RPMI7951 (cell line): Measurements from ENCODE around the gene SETBP1. TPM values are rescaled to one million over a fixed set of nuclear protein-coding genes. Genes with fewer than 3 reads are reported as not detected.

Experiments used
- DNase-seq: peaks from one replicate; pipeline ENCODE4 v3.0.0-alpha.2; 2012; ENCODE audit warnings: low read depth
- total RNA-seq: library from RNA; depleted of rRNA; stranded (reverse); fragments of >200 nt; shearing (Covaris generic); gene quantifications from 2 replicates; pipeline ENCODE4 v1.2.3, GENCODE V29; 2014

Gene SETBP1
- total RNA-seq, 1 experiment from 2014 or later, result 5.5 TPM

GRCh38 chr18:44870631-44871502, 190.2 kb downstream of the SETBP1 start:
- DNase-seq, result peak; percentile 93

DNA sequence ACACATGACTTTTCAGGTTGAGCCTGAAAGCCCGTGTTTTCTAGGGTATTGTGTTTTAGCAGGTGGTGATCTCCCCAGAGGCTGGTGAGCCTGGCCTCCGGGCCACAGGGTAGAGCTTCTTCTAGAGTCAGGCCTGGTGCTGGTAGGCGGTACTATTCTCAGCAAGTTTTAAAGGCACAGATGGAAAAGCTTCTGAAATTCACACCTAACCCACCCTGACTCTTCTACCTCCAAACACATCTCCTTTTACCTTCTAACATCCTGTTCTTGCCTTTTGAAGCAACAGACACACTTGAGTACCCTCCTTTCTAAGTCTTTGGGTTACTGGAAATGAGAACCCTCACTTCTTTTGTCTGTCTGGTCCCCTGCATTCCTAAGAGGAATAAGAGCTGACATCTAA, 191.1 kb downstream of the SETBP1 start:
- DNase-seq, result no peak

- no peak for DNase-seq
These were observed 195.3 kb downstream of the SETBP1 start for GRCh38 chr18:44876024-44876423.

- DNase-seq, result no peak
These were observed 196.1 kb downstream of the SETBP1 start for GRCh38 chr18:44876755-44877154.

- no peak for DNase-seq
These were observed 197.6 kb downstream of the SETBP1 start for GRCh38 chr18:44878335-44878734.

- no peak for DNase-seq
These were observed 199.5 kb downstream of the SETBP1 start for GRCh38 chr18:44880170-44880569.

- DNase-seq, result no peak
These were observed 200.9 kb downstream of the SETBP1 start for GRCh38 chr18:44881461-44882162.

GRCh38 chr18:44882163-44882868, 201.6 kb downstream of the SETBP1 start:
- DNase-seq, result no peak

DNA sequence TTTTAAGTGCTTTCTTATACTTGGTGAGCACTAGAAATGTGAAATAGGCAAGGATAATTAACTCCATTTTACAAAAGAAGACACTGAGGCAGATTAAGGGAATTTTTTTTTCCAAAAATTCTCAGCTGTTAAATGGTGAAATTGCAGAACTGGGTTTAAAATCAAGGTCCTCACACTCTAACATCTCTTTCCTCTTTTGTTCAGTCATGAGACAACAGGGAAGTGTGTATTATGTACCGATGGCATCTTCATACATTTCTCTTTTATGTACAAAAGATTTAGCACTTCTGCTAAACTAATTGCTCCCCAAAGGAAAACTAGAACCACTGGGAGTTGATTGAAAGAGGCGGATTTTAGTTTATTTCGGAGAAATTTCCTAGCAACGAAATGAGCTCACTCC, 203.0 kb downstream of the SETBP1 start:
- DNase-seq, result no peak

DNA sequence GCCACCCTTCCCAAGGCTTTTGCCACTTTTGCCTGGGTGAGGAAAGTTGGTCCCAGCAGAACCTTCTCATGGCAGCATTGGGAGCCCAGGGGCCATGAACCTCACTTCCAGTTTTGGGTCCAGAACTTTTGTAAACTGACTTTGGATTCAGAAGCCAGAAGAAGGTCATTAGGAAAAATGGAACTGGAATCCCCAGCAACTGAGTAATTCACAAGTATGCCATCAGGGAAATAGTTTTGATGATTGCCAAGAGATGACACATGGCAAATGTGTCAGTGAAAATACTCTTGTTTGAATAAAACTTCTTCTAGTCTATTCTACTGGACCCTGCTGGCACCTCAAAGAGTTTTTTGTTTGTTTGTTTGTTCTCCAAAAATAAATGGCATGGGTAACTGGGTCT, 203.7 kb downstream of the SETBP1 start:
- peak; percentile 32 for DNase-seq

GRCh38 chr18:44885507-44885906, 204.8 kb downstream of the SETBP1 start:
- no peak for DNase-seq

DNA sequence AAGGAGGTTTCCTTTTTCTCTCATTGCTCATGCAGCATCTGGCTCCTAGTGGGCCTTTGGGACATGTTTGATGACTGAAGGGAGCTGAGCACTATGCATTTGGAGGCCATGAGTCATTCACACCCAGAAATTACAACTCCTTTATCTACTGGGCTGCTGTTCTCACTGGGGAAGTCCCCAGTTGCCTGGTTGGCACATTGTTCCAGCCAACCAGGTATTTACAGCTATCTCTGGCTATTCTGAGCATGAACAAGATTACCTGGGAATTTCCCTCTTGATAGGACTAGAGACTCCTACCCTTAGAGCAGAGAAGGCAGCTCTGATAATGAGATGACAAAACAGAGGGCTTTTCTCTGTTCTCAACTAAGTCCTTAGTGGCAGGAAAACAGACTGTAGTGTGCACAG, 206.5 kb downstream of the SETBP1 start:
- peak; percentile 79 for DNase-seq

- no peak for DNase-seq
These were observed 208.4 kb downstream of the SETBP1 start for GRCh38 chr18:44889111-44889510.

- DNase-seq, result peak; percentile 28
These were observed 212.5 kb downstream of the SETBP1 start for GRCh38 chr18:44893045-44893706.

DNA sequence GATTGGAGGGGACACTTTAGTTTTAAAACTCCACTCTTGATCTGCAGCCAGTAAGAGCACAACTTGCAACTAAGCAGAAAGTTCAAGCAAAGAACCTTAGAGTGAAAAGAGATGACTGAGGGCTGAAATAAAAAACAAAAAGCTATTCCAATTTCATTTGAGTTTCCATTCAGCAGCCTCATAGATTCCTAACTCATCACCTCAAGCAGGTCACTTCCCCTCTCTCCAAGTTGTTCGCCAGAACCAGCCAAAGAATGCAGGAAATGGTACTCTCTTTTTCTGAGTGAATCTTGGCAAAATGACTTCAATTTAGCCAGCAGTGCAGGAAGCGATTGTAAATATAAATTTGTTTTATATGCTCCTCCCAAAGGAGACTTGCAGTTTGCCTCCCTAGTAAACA, 213.3 kb downstream of the SETBP1 start:
- DNase-seq, result no peak

- peak; percentile 71 for DNase-seq
These were observed 214.6 kb downstream of the SETBP1 start for GRCh38 chr18:44895176-44895798.

GRCh38 chr18:44896846-44897245, 216.2 kb downstream of the SETBP1 start:
- DNase-seq, result no peak

DNA sequence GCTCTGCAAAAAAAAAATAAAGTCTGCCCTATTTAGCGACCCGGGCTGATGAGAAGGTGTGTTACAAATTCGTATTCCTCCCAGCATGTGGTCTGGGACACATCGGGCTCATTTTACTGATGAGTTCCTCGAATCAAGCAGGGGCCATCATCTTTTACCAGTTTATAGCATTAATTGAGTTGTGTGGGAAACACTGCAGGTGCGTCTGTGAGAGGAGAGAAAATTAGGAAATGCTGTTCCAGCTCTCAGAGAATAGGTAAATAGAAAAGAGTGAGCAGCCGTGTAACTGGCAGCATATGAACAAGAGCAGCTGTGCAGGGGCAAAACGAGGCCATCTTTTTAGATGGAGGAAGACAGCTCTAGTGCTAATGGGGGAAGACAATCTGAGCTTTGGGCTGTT, 216.7 kb downstream of the SETBP1 start:
- DNase-seq, result no peak

- DNase-seq, result no peak
These were observed 217.1 kb downstream of the SETBP1 start for GRCh38 chr18:44897816-44898215.

DNA sequence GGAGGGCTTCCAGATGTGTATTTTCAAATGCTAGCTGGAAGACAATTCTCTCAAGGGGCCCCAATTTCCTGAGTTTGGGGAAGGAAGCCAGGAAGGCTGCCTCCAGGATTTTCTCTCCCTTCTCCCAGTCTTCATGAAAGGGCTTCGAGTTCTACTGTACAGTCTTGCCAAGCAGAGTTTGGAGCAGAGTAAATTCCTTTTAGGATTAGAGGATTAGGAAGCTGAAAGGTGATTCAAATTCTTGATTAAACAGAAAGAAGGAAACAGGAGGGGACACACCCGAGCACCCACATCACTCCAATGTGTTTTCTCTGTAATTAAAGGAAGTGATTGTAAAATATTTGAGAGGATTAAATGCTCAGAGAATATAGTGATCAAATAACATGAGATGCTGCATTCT, 217.8 kb downstream of the SETBP1 start:
- DNase-seq, result no peak

GRCh38 chr18:44899832-44900231, 219.1 kb downstream of the SETBP1 start:
- no peak for DNase-seq
